GM08714 (cell line): ENCODE measurements around the gene UCN.
A peak's percentile ranks its signal among the peaks of the same experiment; 100 is the strongest.
"Not testable (repeated sequence)": the region's sequence is repeated elsewhere in the genome, so short reads cannot be mapped to it uniquely, and the experiment has no call there.

Experiments used
- H3K4me3 ChIP-seq: fragments of 200-500 bp; sonication (Bioruptor generic); 2 replicates; pipeline ENCODE4 v1.5.1; 2014; ENCODE audit warnings: mild to moderate bottlenecking, low read length, inconsistent platforms
- ZNF274 ChIP-seq: IDR thresholded peaks from 2 replicates; pipeline ENCODE4 v1.6.1; 2012; ENCODE audit warnings: mild to moderate bottlenecking, low read depth, low read length

UCN gene

GRCh38 chr2:27322766-27323595 lies 14.7 kb upstream of the UCN start, which contains the start of gene MPV17:
TSS of gene MPV17 (minus strand) at chr2:27323097. CDS start at chr2:27322517, 580 bp downstream.
- peak within 1 kb of the TSS; percentile 81 for H3K4me3 ChIP-seq
- no peak for TF ChIP-seq ZNF274

- H3K4me3 ChIP-seq = peak overlapping the region; percentile 81
- no peak for TF ChIP-seq ZNF274
Observed at GRCh38 chr2:27322301-27322765, 14.1 kb upstream of the UCN start.

- H3K4me3 ChIP-seq = no peak overlapping the region
- no peak for TF ChIP-seq ZNF274
Observed at GRCh38 chr2:27320958-27321543, 12.8 kb upstream of the UCN start.

GRCh38 chr2:27319839-27320238 lies 11.6 kb upstream of the UCN start:
- not testable (repeated sequence) for H3K4me3 ChIP-seq

DNA sequence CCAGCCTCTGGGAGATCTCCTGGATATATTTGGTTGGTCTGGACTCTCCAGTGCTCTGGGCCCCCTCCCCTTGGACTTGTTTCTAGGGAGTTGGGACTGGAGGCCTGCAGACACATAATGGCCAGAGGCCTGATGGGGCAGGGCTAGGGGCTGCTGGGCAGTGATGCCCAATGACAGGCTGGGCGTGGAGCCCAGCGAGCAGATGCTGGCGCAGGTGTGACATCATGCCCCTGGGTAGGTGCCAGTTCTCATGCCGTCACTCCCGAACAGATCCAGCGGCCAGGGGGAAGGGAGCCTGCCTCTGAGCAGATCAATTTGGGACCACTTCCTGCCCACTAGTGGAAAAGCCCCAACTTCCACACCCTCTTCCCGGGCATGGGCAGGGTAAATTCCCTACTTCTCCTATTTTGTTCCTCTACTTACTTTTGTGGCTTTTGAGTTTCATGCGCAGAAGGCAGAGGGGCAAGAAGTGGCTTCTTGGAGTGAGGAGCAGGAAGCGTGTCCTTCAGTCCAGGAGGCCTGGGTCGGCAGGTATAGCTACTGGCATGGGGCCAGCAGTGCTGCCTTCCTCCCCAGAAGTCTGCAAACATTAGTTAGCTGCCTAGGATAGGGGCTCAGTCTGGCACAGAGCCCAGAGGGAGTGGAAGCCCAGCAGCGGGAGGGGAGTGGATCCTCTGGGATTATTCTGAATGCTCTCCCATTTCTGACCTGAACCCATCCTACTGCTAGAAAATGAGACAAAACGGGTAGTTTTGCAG lies 8.6 kb upstream of the UCN start:
- H3K4me3 ChIP-seq = no peak overlapping the region
- TF ChIP-seq ZNF274 = no peak

DNA sequence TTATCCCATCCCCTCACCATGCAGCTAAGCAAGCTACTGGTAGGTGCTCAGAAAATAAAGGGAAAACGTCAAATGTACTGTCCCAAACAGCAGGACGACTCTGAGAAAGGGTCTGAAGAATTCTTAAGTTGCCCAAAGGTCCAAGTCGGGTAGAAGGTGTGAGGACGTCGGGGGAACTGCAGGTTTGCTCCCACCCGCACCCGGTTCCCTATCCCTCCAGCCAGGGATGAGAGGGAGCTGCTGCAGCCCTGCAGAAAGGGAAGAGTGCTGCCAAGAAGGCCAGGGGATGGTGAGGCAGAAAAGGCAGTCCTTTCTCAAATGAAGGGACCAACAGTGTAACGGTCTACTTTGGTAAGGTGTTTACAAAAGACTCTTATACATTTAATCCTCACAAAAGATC lies 6.9 kb upstream of the UCN start:
- no peak overlapping the region for H3K4me3 ChIP-seq
- no peak for TF ChIP-seq ZNF274

DNA sequence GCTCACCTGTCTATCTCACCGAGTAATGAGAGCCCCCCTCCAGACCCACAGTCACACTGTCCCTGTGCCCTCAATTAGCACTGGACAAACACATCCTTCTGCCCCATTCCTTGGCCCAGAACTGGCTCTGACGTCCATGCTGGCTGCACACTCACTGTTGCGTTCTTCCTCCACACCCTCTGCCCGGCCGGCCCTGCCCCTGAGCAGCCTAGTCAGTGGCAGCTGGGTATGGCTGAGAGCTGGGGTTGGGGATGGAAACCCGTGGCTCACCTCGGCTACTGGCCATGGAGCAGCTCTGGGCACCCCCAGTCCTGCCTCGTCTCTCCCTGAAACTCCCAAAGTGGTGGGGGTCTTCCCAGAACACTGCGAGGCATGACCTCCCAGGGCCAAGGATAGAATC lies 6.5 kb upstream of the UCN start:
- TF ChIP-seq ZNF274 = no peak
- no peak overlapping the region for H3K4me3 ChIP-seq

GRCh38 chr2:27313882-27314645 lies 5.8 kb upstream of the UCN start:
- no peak for TF ChIP-seq ZNF274
- no peak overlapping the region for H3K4me3 ChIP-seq

GRCh38 chr2:27312152-27312551 lies 3.9 kb upstream of the UCN start:
- no peak overlapping the region for H3K4me3 ChIP-seq
- TF ChIP-seq ZNF274 = no peak

GRCh38 chr2:27309651-27310050 lies 1.4 kb upstream of the UCN start:
- no peak overlapping the region for H3K4me3 ChIP-seq
- no peak for TF ChIP-seq ZNF274

DNA sequence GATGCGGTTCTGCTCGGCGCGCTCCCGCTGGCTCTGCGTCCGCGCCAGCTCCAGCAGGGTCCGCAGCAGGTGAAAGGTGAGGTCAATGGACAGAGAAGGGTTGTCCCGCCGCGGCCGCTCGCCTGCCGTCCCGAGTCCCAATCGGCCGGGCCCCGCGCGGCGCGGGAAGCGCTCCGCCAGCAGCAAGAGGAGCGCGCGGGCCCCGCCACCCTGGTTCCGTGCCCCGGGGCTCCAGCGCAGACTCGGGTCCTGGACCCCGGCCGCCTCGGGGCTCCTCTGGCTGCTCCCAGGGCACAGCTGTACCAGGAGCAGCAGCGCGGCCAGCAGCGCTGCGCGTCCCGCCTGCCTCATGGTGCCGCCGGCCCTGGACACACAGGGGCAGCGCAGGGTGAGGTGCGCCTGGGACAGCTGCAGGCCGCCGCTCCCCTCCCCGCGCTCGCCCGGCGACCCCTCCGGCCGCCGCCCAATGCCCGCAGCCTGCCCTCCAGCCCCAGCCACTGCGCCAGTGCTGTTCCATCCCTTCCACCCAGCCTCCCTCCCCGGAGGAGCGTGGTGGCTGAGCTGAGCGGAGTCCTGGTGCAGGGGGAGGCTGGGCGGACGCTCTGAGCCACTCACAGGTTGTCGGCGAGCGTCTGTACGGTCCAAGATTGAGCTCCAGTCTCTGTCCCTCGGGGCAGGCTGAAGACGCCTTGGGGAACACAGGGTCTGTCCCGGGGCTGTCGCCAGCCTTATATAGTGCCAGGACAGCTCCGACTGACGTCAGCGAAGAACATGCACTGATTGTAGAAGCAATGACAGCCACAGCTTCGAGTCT lies 493 bp downstream of the UCN start:
- H3K4me3 ChIP-seq = no peak overlapping the region
- TF ChIP-seq ZNF274 = no peak

- TF ChIP-seq ZNF274 = no peak
- no peak overlapping the region for H3K4me3 ChIP-seq
Observed at GRCh38 chr2:27307287-27307544, 1.0 kb downstream of the UCN start.

GRCh38 chr2:27306573-27307286 lies 1.5 kb downstream of the UCN start:
- no peak overlapping the region for H3K4me3 ChIP-seq
- no peak for TF ChIP-seq ZNF274
